ENCODE data around the gene RPS6KA1. TPM values are rescaled to one million over a fixed set of nuclear protein-coding genes. Genes with fewer than 3 reads are reported as not detected.

RPS6KA1 gene
- total and polyA plus RNA-seq, 9 of the 15 experiments (the other 6 are each of a cell fraction or from before 2014, with no cell fraction given): 2.4 to 61.0 (median 35.5) TPM

DNA sequence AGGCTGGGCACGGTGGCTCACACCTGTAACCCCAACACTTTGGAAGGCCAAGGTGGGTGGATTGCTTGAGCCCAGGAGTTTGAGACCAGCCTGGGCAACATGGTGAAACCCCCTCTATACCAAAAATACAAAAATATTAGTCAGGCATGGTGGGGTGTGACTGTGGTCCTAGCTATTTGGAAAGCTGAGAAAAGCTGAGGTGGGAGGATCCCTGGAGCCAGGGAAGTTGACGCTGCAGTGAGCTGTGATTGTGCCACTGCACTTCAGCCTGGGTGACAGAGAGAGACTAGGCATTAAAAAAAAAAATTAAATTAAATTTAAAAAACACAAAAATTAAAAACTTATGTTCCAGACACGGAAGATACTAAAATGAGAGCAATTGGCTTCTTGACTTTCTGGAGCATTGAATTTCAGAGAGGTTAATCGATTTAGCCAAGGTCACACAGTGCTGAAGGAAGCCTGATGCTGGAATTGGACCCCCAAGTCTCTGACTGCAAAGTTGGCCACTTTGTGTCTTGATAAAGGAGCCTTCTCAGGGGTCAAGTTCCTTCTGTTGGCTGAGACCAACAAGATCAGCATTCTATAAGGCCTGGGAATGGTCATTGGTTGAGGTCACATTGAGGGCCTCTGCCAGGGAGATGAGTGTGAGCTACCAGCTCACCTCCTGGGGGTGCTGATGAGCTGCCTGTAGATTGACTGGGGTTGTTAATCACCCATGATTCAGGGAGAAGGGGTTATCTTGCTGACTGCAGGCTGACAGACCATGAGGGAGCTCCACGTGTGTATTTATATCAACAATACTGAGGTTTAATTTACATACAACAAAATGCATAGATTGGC is 54.3 kb downstream of the RPS6KA1 start:
- no peaks in the 10 kb centered on the region for H3K79me2 ChIP-seq (ENCODE audit: control insufficient read depth, insufficient read depth, low read length)
- in situ Hi-C loops (cut with MboI): no loop called here
- no peaks in the 10 kb centered on the region for H3K9me1 ChIP-seq (ENCODE audit: control insufficient read depth, insufficient read depth, low read length)
- H3K4me1 ChIP-seq (replicated peaks in 1 of 2; ENCODE audit: control insufficient read depth in 2 of 2, insufficient read depth in 2 of 2, low read length in 2 of 2): peaks cover 0 to 7% of the 10 kb centered on the region in 2 experiments; a peak in 1 of 5 replicates
- no peaks in the 10 kb centered on the region for H3K36me3 ChIP-seq (ENCODE audit: control insufficient read depth, insufficient read depth, low read length)
- no peak overlapping the region for H3K4me3 ChIP-seq
- BruUV-seq (replicated peaks): no TSS peak
- H3K27me3 ChIP-seq (ENCODE audit: control insufficient read depth in 2 of 2, insufficient read depth in 2 of 2, low read length in 2 of 2): no peaks in the 10 kb centered on the region
- H3K27ac ChIP-seq (ENCODE audit: extremely low read depth, low read depth, low read length): no peak overlapping the region
- CTCF ChIA-PET (ENCODE audit: low intra/inter-chr PET ratio): interaction anchor here (0.8 kb wide), 1 partner anchor 295 kb away, joined by 4 read pairs; no protein-coding TSS in a partner anchor
- intact Hi-C loops (cut with micrococcal nuclease): loop anchor here (1.0 to 5.0 kb wide), 2 partner anchors 13 to 82 kb away; no protein-coding TSS in a partner anchor
- H3K9me3 ChIP-seq (replicated peaks; ENCODE audit: control insufficient read depth, insufficient read depth, low read depth, low read length): no peaks in the 10 kb centered on the region; the same call in 1 of the 2 replicates
- 47% methylated on average over 5 of the region's 5 CpGs for WGBS (ENCODE audit: insufficient coverage, low coverage, missing lambda C conversion rate)
- no peak overlapping the region; the same call in 1 of the 2 replicates for H3K4me2 ChIP-seq (ENCODE audit: insufficient read depth, low read length)
- H3K9ac ChIP-seq (ENCODE audit: insufficient read depth in 1 of 2, low read depth in 2 of 2, low read length in 2 of 2): no peak overlapping the region; a peak in 1 of 4 replicates
- peak; percentile 90 for FAIRE-seq
- no peaks in the 10 kb centered on the region for H4K20me1 ChIP-seq (replicated peaks; ENCODE audit: control insufficient read depth, insufficient read depth, low read length)
- H2AFZ ChIP-seq (ENCODE audit: low read depth, low read length): peak overlapping the region; percentile 14; the same call in 1 of the 2 replicates
- peak; percentile 99 for ATAC-seq
- POLR2A ChIA-PET: interaction anchor here (0.7 to 1.9 kb wide), 12 partner anchors 8 to 218 kb away, joined by 3 to 13 read pairs (median 4); no protein-coding TSS in a partner anchor
- peak; percentile 90 to 94 (median 92) for DNase-seq (ENCODE audit: extremely low read depth in 1 of 4, low spot score in 3 of 4)
- TF ChIP-seq HDGF (IDR thresholded peaks at IDR 0.05): peak; percentile 33; the same call in 1 of the 2 replicates
- no peak for TF ChIP-seq MTA1 (IDR thresholded peaks at IDR 0.05; ENCODE audit: borderline replicate concordance)
- no peak for TF ChIP-seq FOXJ2 (tag; IDR thresholded peaks at IDR 0.05)
- TF ChIP-seq, protein P1, sequence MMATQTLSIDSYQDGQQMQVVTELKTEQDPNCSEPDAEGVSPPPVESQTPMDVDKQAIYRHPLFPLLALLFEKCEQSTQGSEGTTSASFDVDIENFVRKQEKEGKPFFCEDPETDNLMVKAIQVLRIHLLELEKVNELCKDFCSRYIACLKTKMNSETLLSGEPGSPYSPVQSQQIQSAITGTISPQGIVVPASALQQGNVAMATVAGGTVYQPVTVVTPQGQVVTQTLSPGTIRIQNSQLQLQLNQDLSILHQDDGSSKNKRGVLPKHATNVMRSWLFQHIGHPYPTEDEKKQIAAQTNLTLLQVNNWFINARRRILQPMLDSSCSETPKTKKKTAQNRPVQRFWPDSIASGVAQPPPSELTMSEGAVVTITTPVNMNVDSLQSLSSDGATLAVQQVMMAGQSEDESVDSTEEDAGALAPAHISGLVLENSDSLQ (IDR thresholded peaks at IDR 0.05): peak; percentile 88
- TF ChIP-seq, protein P2, sequence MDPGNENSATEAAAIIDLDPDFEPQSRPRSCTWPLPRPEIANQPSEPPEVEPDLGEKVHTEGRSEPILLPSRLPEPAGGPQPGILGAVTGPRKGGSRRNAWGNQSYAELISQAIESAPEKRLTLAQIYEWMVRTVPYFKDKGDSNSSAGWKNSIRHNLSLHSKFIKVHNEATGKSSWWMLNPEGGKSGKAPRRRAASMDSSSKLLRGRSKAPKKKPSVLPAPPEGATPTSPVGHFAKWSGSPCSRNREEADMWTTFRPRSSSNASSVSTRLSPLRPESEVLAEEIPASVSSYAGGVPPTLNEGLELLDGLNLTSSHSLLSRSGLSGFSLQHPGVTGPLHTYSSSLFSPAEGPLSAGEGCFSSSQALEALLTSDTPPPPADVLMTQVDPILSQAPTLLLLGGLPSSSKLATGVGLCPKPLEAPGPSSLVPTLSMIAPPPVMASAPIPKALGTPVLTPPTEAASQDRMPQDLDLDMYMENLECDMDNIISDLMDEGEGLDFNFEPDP (CRISPR knock-in tag; IDR thresholded peaks at IDR 0.05): no peak
- peak; percentile 56 for TF ChIP-seq TAL1 (IDR thresholded peaks at IDR 0.05)
- TF ChIP-seq SMARCA5 (IDR thresholded peaks at IDR 0.05): peak; percentile 29; the same call in 1 of the 2 replicates
- peak; percentile 37; the same call in 1 of the 2 replicates for TF ChIP-seq NFIC (IDR thresholded peaks at IDR 0.05)
- TF ChIP-seq JUN (IDR thresholded peaks at IDR 0.05; ENCODE audit: borderline replicate concordance, low read depth, low read length): peak; percentile 27; the same call in 1 of the 2 replicates
- no peak for TF ChIP-seq JUN (CRISPR knock-in tag; IDR thresholded peaks at IDR 0.05; ENCODE audit: borderline replicate concordance)
- TF ChIP-seq, protein P3, sequence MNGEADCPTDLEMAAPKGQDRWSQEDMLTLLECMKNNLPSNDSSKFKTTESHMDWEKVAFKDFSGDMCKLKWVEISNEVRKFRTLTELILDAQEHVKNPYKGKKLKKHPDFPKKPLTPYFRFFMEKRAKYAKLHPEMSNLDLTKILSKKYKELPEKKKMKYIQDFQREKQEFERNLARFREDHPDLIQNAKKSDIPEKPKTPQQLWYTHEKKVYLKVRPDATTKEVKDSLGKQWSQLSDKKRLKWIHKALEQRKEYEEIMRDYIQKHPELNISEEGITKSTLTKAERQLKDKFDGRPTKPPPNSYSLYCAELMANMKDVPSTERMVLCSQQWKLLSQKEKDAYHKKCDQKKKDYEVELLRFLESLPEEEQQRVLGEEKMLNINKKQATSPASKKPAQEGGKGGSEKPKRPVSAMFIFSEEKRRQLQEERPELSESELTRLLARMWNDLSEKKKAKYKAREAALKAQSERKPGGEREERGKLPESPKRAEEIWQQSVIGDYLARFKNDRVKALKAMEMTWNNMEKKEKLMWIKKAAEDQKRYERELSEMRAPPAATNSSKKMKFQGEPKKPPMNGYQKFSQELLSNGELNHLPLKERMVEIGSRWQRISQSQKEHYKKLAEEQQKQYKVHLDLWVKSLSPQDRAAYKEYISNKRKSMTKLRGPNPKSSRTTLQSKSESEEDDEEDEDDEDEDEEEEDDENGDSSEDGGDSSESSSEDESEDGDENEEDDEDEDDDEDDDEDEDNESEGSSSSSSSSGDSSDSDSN (IDR thresholded peaks at IDR 0.05; ENCODE audit: borderline replicate concordance in 1 of 2, low read depth in 2 of 2, low read length in 2 of 2): 0 out of 4 replicates have a peak, but pooled peaks of 1 of the 2 experiments have one; percentile 44
- peak; percentile 76 for TF ChIP-seq GATA2 (CRISPR knock-in tag; IDR thresholded peaks at IDR 0.05)
- TF ChIP-seq MYC (IDR thresholded peaks at IDR 0.05; ENCODE audit: low read depth, low read length): peak; percentile 85
- no peak for TF ChIP-seq MYC (CRISPR knock-in tag; IDR thresholded peaks at IDR 0.05; ENCODE audit: borderline replicate concordance, low read depth)
- TF ChIP-seq HMGN3 (IDR thresholded peaks at IDR 0.05; ENCODE audit: borderline replicate concordance, extremely low read depth, insufficient read length, low read depth, low read length): no peak
- TF ChIP-seq YBX1 (IDR thresholded peaks at IDR 0.05): no peak
- TF ChIP-seq NCOR1 (IDR thresholded peaks at IDR 0.05): peak; percentile 67
- no peak for TF ChIP-seq ZNF212 (CRISPR knock-in tag; IDR thresholded peaks at IDR 0.05)
